OCI-LY7 (cell line): Measurements from ENCODE around the gene OGG1. TPM values are rescaled to one million over a fixed set of nuclear protein-coding genes. Genes with fewer than 3 reads are reported as not detected.

ENCODE experiments used
- BruUV-seq: library from RNA; stranded (reverse); fragments of 400-500 nt; replicated peaks from 2 replicates; lab custom pipeline; 2021; lab: Mats Ljungman, UMichigan
- CTCF ChIA-PET: fragments of 300-600 bp; sonication (Branson Sonifier 250); formaldehyde crosslinking; loops from one replicate; lab custom pipeline; 2022; ENCODE audit warnings: antibody characterized with exemption; ENCODE audit not compliant: unreplicated experiment; lab: Charles Lee
- POLR2A ChIA-PET: fragments of 300-600 bp; sonication (Branson Sonifier 250); formaldehyde crosslinking; loops from one replicate; lab custom pipeline; 2022; ENCODE audit warnings: antibody characterized with exemption; lab: Charles Lee
- DNase-seq: peaks from one replicate; pipeline ENCODE4 v3.0.0-alpha.2; 2015; ENCODE audit warnings: low spot score
- H2AFZ ChIP-seq: fragments of 200-600 bp; sonication (generic), shearing (Covaris generic); 2 replicates; pipeline ENCODE4 v1.6.1; 2014; ENCODE audit warnings: mild to moderate bottlenecking, antibody characterized with exemption, low read length, moderate library complexity
- H3K27ac ChIP-seq: fragments of 200-600 bp; sonication (generic); 2 replicates; pipeline ENCODE4 v1.5.1; 2014; ENCODE audit warnings: mixed run types, low read depth, mild to moderate bottlenecking, moderate library complexity, low read length, inconsistent platforms; ENCODE audit not compliant: poor library complexity, severe bottlenecking
- H3K36me3 ChIP-seq: fragments of 200-600 bp; sonication (generic); 2 replicates; pipeline ENCODE4 v1.6.1; 2014; ENCODE audit warnings: mild to moderate bottlenecking, antibody characterized with exemption, low read length, moderate library complexity, mixed read lengths; ENCODE audit not compliant: insufficient read depth
- H3K4me1 ChIP-seq: fragments of 200-600 bp; sonication (generic); 2 replicates; pipeline ENCODE4 v1.5.1; 2014; ENCODE audit warnings: mild to moderate bottlenecking, low read length; ENCODE audit not compliant: insufficient read depth, poor library complexity, severe bottlenecking
- H3K4me2 ChIP-seq: fragments of 200-600 bp; sonication (generic); 2 replicates; pipeline ENCODE4 v1.6.1; 2014; ENCODE audit warnings: mild to moderate bottlenecking, low read length
- H3K4me3 ChIP-seq: fragments of 200-600 bp; sonication (generic); 2 replicates; pipeline ENCODE4 v1.5.1; 2014; ENCODE audit warnings: mild to moderate bottlenecking, low read depth, low read length; ENCODE audit not compliant: poor library complexity, severe bottlenecking
- H3K79me2 ChIP-seq: fragments of 200-600 bp; sonication (generic); 2 replicates; pipeline ENCODE4 v1.6.1; 2016; ENCODE audit warnings: low read depth, mild to moderate bottlenecking, low read length, moderate library complexity, mixed read lengths; ENCODE audit not compliant: insufficient read depth
- H3K9me2 ChIP-seq: fragments of 200-600 bp; sonication (generic); 2 replicates; pipeline ENCODE4 v1.6.1; 2016; ENCODE audit warnings: mild to moderate bottlenecking, low read length, mixed read lengths; ENCODE audit not compliant: insufficient read depth
- H3K9me3 ChIP-seq: fragments of 200-600 bp; sonication (generic); 2 replicates; pipeline ENCODE4 v1.6.1; 2014; ENCODE audit warnings: mild to moderate bottlenecking, mixed run types, low read length, mixed read lengths
- H4K20me1 ChIP-seq: fragments of 200-600 bp; sonication (generic); 2 replicates; pipeline ENCODE4 v1.6.1; 2014; ENCODE audit warnings: mild to moderate bottlenecking, antibody characterized with exemption, low read length, moderate library complexity, mixed read lengths; ENCODE audit not compliant: insufficient read depth
- CTCF ChIP-seq: fragments of 200-600 bp; sonication (generic); conservative IDR thresholded peaks from 2 replicates; pipeline ENCODE4 v1.5.1; 2014; ENCODE audit warnings: mild to moderate bottlenecking, antibody characterized with exemption, low read length, moderate library complexity, mixed read lengths
- EZH2phosphoT487 ChIP-seq: fragments of 200-600 bp; sonication (generic); IDR thresholded peaks from 2 replicates; pipeline ENCODE4 v1.6.1; 2018; ENCODE audit warnings: low read depth, borderline replicate concordance, mild to moderate bottlenecking, mixed run types, antibody characterized with exemption, low read length, moderate library complexity, mixed read lengths
- intact Hi-C: fragments of 100-400 bp; cut with micrococcal nuclease; formaldehyde crosslinking; loops from one replicate; pipeline ENCODE4 v1.10.0; 2022; ENCODE audit not compliant: unreplicated experiment
- total RNA-seq, 2 experiments: library from RNA; depleted of rRNA in 1 of 2; stranded (reverse); fragments of >200 nt in 1 of 2; shearing (Covaris generic) in 1 of 2; gene quantifications; 2 replicates each; pipeline ENCODE4 v1.2.3, GENCODE V29; 2014 to 2022

The OGG1 gene
- total RNA-seq, 2 experiments from 2014 or later, result 119 to 121 TPM

DNA sequence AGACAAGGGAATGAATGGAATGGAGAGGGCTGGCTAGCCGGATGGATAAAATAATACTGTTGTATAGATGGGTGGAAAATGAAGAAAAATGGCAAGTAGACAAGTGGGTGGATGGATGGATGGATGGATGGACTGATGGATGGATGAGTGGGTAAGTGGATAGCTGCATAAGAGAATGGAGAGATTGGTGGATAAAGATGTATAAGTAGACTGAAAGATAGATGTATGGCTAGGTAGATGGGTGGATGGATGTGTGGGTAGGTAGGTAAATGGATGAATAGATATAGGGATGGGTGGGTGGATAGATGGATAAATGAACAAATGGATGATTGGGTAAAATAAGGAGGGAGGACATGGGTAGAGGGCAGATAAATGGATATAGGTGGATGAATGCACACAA, 32.2 kb upstream of the OGG1 start:
- H2AFZ ChIP-seq, result no peak overlapping the region
- no peaks in the 10 kb centered on the region for H3K79me2 ChIP-seq
- H4K20me1 ChIP-seq, result no peaks in the 10 kb centered on the region
- no peaks in the 10 kb centered on the region for H3K9me3 ChIP-seq
- TF ChIP-seq EZH2phosphoT487 (no peak), CTCF (no peak)
- ChIA-PET POLR2A (interaction anchor here (0.5 to 0.6 kb wide), 2 partner anchors 75 to 263 kb away, joined by 3 to 5 read pairs; no protein-coding TSS in a partner anchor), CTCF (no interaction called here)
- no TSS peak for BruUV-seq
- no peak overlapping the region for H3K4me3 ChIP-seq
- H3K36me3 ChIP-seq, result no peaks in the 10 kb centered on the region
- no peak overlapping the region for H3K27ac ChIP-seq
- H3K4me1 ChIP-seq, result peaks cover 6% of the 10 kb centered on the region
- no peaks in the 10 kb centered on the region for H3K9me2 ChIP-seq
- intact Hi-C loops, result no loop called here
- DNase-seq, result no peak
- H3K4me2 ChIP-seq, result no peak overlapping the region

DNA sequence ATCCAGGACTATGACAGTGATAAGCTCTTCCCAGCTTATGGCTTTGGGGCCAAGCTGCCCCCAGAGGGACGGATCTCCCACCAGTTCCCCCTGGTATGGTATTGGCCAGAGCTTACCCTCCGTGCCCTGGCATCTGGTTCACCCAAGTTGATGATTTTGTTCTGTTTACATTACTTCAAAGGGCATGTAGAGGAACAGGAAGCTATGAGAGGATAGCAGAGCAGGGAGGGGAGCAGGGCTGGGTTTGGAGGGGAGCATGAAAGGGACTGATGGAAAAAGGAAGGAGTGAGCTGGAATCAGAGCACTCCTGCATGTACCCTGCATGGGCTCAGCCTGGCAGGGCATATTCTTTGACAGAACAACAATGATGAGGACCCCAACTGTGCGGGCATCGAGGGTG, 31.6 kb upstream of the OGG1 start:
- Histone ChIP-seq H3K9me2 (no peaks in the 10 kb centered on the region), H2AFZ (no peak overlapping the region), H3K4me3 (no peak overlapping the region), H3K4me2 (no peak overlapping the region), H3K79me2 (no peaks in the 10 kb centered on the region), H3K9me3 (no peaks in the 10 kb centered on the region), H3K27ac (no peak overlapping the region), H3K36me3 (no peaks in the 10 kb centered on the region), H4K20me1 (no peaks in the 10 kb centered on the region), H3K4me1 (peaks cover 6% of the 10 kb centered on the region)
- no peak for DNase-seq
- TF ChIP-seq EZH2phosphoT487 (no peak), CTCF (no peak)
- ChIA-PET CTCF (interaction anchor here (0.6 kb wide), 1 partner anchor 9 kb away, joined by 3 read pairs; no protein-coding TSS in a partner anchor), POLR2A (interaction anchor here (0.5 to 0.6 kb wide), 2 partner anchors 75 to 263 kb away, joined by 3 to 5 read pairs; no protein-coding TSS in a partner anchor)
- no TSS peak for BruUV-seq
- intact Hi-C loops, result no loop called here

DNA sequence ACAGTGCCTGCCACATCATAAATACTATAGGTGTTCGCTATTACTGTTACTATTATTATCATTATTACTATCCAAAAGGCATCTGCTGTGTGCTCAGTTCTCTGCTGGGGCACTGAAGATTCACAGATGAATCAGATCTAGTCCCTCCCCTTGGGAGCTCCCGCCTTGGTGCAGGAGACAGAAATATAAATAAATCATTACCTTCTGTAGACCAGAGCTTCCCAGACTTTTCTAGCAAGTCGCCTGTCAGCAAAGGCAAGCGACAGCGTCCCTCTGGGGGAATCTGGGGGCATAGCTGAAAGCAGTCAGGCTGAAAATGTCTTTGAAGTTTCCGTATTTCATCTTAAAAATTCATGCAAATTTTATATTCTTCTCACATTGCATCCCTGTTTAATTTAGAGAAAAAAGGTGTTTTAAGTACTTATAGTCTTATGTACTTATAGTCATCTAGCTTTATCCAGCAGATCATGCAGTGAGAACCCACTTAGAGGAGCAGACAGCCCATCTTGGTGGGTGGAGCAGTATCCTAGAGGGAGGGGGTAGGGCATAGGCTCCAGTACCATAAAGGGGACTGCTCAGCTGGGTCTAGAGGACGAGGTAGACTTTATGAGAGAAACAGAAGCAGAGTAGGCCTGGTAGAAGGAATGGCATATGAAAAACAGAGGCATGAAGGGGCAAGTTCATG, 28.6 kb upstream of the OGG1 start:
- Histone ChIP-seq H3K9me2 (no peaks in the 10 kb centered on the region), H3K27ac (no peak overlapping the region), H3K9me3 (no peaks in the 10 kb centered on the region), H3K4me1 (peaks cover 6% of the 10 kb centered on the region), H3K36me3 (no peaks in the 10 kb centered on the region), H2AFZ (no peak overlapping the region; the same call in 1 of the 2 replicates), H3K4me2 (no peak overlapping the region), H3K4me3 (no peak overlapping the region), H3K79me2 (no peaks in the 10 kb centered on the region), H4K20me1 (no peaks in the 10 kb centered on the region)
- no TSS peak for BruUV-seq
- intact Hi-C loops, result no loop called here
- 0 out of 2 replicates have a peak, but pooled peaks have one; percentile 12 for TF ChIP-seq CTCF
- no peak for TF ChIP-seq EZH2phosphoT487
- ChIA-PET CTCF (interaction anchor here (0.5 to 1.4 kb wide), 3 partner anchors 13 to 601 kb away, joined by 3 to 5 read pairs (median 3); no protein-coding TSS in a partner anchor), POLR2A (interaction anchor here (0.5 to 1.2 kb wide), 3 partner anchors 10 to 150 kb away, joined by 3 to 6 read pairs (median 3); partner anchors contain the start of gene BRPF1)
- no peak for DNase-seq
